GM12892 (cell line): ENCODE data around the gene KLHL34.

Source experiments
- DNase-seq: peaks from one replicate; pipeline ENCODE4 v3.0.0; 2011; ENCODE audit not compliant: insufficient read length
- FAIRE-seq: peaks from 2 replicates; lab custom pipeline; 2011; peaks lifted over from hg19 to GRCh38; lab: Jason Lieb, UNC
- POLR2A ChIP-seq: IDR thresholded peaks from 2 replicates; pipeline ENCODE4 v1.6.1; 2011; ENCODE audit warnings: low read depth, low read length, control low read depth
- POLR2AphosphoS5 ChIP-seq: IDR thresholded peaks from 2 replicates; pipeline ENCODE4 v1.6.1; 2011; ENCODE audit warnings: low read depth, low read length, control low read depth
- TAF1 ChIP-seq: IDR thresholded peaks from 2 replicates; pipeline ENCODE4 v1.6.1; 2011; ENCODE audit warnings: low read depth, mild to moderate bottlenecking, control low read depth, low read length, borderline replicate concordance

Gene KLHL34

DNA sequence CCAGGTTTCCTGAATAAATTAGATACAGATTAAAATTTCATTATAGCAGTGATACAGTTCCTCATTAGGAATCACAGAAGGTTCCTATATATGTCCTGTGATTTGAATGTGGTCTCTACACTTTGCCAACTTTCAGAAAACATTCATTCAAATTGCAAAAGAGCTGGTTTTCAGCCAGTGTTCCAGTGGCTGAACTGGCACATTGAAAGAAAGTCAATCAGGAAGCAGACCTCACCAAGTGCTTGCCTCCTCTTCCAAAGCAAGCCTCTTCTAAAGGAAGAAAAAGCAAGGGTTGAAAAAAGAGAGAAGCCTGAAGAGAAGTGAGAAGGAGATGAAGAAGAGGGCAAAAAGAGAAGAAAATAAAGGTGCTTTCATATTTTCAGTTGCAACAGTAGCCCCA, 12.7 kb downstream of the KLHL34 start:
- DNase-seq (no peak), FAIRE-seq (no peak)
- no peak for TF ChIP-seq POLR2A
- TF ChIP-seq POLR2AphosphoS5: no peak
- TF ChIP-seq TAF1: no peak

DNA sequence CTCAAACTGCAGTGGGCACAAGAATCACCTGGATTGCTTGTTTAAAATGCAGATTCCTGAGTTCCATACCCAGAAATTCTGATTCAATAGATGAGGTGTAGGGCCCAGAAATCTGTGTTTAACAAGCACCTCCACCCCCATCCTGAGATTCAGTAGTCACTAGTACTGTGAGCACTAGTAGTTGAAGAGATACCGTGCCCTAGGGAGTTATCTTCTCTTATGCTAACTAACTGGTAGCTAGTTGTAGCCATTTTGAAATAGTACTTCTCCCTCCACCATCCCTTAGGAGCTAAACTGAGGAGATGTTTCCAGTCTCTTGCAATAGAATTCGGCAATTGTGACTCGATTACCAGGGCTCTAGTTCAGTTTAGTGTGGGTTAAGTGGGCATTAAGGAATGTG, 18.4 kb downstream of the KLHL34 start:
- TF ChIP-seq POLR2AphosphoS5 (no peak), POLR2A (no peak), TAF1 (no peak)
- FAIRE-seq: no peak
- DNase-seq: no peak

DNA sequence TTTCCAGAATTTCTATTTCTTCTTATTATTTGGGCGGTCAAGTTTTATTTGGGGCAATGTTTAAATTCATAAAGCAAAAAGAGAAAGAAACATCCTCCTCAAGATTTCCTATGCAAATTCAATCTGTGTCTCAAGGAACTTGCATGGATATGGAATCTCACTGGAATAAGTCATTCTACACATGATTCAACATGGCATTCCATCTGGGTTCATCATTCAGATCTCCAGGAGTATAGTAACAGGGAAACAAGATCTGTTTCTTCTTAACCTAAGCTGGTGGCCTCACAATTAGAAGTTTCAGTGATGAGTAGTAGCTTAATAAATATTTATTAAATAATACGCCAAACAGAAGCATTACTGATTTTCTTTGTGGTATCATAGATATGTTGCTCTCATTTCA, 19.8 kb downstream of the KLHL34 start:
- DNase-seq: no peak
- FAIRE-seq: no peak
- TF ChIP-seq POLR2A (no peak), TAF1 (no peak), POLR2AphosphoS5 (no peak)

DNA sequence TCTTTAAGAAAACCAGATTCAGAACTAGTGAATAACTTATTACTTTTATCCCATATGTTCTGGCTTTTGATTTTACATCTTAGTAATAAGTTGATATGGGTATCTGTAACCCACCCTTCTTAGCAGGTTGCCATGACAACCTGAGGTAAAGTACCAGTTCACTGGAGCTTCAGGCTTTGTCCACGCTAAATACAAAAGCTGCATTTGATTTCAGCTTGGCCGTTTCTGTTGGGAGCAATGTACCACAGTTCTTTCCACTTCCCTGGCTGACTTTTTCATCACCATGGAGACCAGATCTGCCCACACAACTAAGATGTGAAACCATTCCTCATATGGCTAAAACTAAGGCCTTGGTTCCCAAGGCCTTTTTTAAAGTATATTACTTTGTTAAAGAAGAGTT, 26.1 kb downstream of the KLHL34 start:
- no peak for TF ChIP-seq POLR2AphosphoS5
- no peak for TF ChIP-seq POLR2A
- TF ChIP-seq TAF1: no peak
- FAIRE-seq: no peak
- DNase-seq: no peak

DNA sequence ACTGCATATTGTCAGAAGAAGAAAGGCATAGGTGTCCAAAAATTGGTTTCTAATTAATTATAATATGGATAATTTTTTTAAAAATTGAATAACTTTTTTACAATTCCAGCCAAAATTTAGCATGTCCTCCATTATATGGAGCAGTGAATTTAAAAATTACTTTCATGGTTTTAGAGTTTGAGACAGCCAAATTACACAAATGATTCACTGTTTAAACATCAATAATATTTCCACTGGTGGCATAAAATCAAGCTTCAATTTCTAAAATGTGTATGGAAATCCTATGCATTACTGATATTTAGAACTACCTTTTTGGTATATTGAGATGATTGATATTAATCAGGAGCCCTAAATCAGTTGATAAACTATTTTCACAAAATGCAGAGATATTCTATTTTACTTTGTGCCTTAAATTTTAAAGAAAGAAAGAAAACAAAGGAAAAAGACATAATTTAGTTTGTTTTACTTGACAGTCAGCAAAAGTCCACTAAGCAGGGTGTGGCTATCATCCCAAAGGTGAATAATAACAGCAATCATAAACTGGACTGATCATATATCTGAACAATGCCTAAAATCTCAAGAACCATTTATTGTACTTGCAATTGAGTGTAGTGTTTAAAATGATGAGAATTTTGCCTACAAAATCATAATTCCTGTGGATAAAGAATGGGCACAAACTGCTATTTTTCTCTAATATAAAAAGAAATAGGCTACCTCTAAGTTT, 34.2 kb downstream of the KLHL34 start:
- DNase-seq (no peak), FAIRE-seq (no peak)
- no peak for TF ChIP-seq TAF1
- TF ChIP-seq POLR2AphosphoS5: no peak
- TF ChIP-seq POLR2A: no peak

DNA sequence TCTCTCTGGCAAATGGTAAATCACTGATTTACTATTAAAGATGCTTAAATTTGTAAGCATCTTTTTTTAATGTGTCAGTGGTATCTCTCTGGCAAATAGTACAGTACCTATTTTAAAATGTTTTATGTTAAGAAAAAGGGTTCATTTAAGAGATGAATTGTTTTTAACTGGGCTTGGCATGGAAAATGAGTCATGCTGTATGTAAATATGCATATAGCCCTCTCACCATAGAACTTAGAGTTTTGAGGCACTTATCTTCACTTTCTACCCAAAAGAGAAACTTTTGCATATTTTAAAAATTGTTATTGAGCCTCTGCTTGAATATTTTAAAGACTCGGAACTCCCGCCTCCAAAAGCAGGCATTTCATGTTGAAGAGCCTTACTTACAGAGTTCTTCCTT, 37.9 kb downstream of the KLHL34 start:
- FAIRE-seq: no peak
- no peak for DNase-seq
- no peak for TF ChIP-seq POLR2A
- no peak for TF ChIP-seq POLR2AphosphoS5
- TF ChIP-seq TAF1: no peak

DNA sequence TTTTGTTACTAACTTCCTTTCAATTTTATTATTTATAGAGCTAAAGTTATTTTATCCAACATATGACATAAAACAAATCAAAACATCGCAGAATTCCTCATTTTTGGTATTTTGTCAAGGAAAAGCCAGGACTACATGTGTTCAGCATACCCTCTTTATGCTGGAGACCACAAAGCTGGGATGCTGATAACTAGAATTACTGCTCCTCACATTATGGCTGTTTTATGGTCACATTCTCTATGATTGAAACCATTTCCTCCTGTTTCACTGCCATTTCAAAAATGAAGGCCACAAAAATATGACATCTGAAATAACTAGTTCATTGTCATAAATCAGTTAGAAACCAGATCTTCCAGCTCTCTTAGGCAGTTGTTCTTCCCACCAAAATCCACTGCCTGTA, 41.7 kb downstream of the KLHL34 start:
- TF ChIP-seq POLR2A: no peak
- TF ChIP-seq POLR2AphosphoS5: no peak
- TF ChIP-seq TAF1: no peak
- no peak for DNase-seq
- FAIRE-seq: no peak

DNA sequence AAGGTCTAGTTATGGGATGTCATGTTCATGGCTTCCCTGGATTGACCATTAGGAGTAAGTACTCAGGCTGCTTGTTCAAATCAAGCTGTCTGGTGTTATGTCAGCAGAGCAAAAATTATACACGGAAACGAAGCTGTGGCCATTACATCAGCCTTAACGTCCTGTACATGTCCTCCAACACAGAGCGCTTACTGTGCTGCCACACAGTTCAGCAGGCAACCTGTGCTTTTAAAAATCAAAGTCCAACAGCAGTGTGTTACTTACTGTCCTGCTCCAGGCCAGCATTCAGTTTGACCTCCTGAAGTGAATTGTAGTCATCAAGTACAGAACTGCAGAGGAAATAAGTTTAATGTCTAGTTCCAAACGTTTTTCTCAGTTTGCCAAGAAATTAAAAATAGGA, 46.0 kb downstream of the KLHL34 start:
- FAIRE-seq (no peak), DNase-seq (no peak)
- TF ChIP-seq POLR2A: no peak
- no peak for TF ChIP-seq TAF1
- TF ChIP-seq POLR2AphosphoS5: no peak

DNA sequence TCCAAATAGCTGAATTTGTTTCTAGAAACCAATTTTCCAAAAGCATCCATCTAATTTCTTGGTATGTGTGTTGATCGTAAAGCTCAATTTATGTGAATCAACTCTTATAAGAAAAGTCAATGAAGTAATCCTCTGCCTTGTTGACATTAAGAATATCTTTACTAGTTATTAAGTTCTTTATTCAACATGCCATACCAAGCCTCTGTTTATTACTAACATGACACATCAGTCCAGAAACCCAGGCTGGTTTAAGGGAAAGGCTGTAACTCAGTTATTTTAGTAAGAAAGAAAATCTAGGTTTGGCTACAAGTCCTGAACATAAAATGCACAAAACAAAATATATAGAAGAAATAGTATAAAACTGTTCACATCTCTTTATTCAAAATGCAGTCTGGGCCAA, 48.0 kb downstream of the KLHL34 start:
- DNase-seq: no peak
- TF ChIP-seq TAF1 (no peak), POLR2A (no peak), POLR2AphosphoS5 (no peak)
- no peak for FAIRE-seq

DNA sequence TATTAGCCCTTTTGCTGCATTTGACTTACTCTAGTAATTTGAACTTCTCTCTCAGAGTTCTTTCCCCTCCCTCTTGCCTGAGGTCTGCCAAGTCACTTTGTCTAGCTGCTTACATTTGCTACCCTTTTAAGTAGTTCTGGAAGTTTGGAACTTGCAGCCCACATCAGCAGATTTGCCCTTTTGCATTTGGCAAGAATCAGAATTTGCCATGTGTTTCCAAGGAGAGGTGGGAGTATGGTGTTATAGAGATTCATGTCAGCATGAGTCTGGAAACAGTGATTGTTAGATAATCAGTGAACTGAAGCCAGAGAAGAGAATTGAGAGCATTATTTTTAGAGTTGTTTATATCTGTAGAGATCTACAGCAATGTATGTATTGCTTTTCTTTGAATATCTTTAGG, 52.1 kb downstream of the KLHL34 start:
- FAIRE-seq (no peak), DNase-seq (no peak)
- no peak for TF ChIP-seq POLR2A
- no peak for TF ChIP-seq POLR2AphosphoS5
- TF ChIP-seq TAF1: no peak
